Suprapubic skin (tissue), 4 donors: Measurements from ENCODE around the gene REV3L. TPM values are rescaled to one million over a fixed set of nuclear protein-coding genes. Genes with fewer than 3 reads are reported as not detected.
"Not testable (repeated sequence)": the region's sequence is repeated elsewhere in the genome, so short reads cannot be mapped to it uniquely, and the experiment has no call there.

ENCODE experiments used
- DNase-seq, 2 donors: peaks; one replicate each; pipeline ENCODE4 v3.0.0-alpha.2; 2019; ENCODE audit warnings: low spot score in 2 of 2
- H3K27ac ChIP-seq: fragments of 200-600 bp; sonication (generic); one replicate; pipeline ENCODE4 v1.5.1; 2019
- H3K27me3 ChIP-seq: fragments of 200-600 bp; sonication (generic); one replicate; pipeline ENCODE4 v1.5.1; 2019
- H3K36me3 ChIP-seq: fragments of 200-600 bp; sonication (generic); one replicate; pipeline ENCODE4 v1.5.1; 2019
- H3K4me1 ChIP-seq: fragments of 200-600 bp; sonication (generic); one replicate; pipeline ENCODE4 v1.5.1; 2019
- H3K4me3 ChIP-seq: fragments of 200-600 bp; sonication (generic); one replicate; pipeline ENCODE4 v1.5.1; 2019; ENCODE audit warnings: mild to moderate bottlenecking
- H3K9me3 ChIP-seq: fragments of 200-600 bp; sonication (generic); one replicate; pipeline ENCODE4 v1.5.1; 2019
- CTCF ChIP-seq, 2 donors: fragments of 200-600 bp in 1 of 2; fragments of 450-650 bp in 1 of 2; sonication (generic) in 1 of 2; IDR thresholded peaks; one replicate each; pipeline ENCODE4 v1.5.1; 2016 to 2019; ENCODE audit warnings: antibody characterized with exemption in 2 of 2, mild to moderate bottlenecking in 1 of 2, moderate library complexity in 1 of 2
- EP300 ChIP-seq: sonication (generic); formaldehyde crosslinking; IDR thresholded peaks from one replicate; pipeline ENCODE4 v1.6.1; 2017; ENCODE audit warnings: antibody characterized with exemption
- POLR2A ChIP-seq, 2 donors: fragments of 450-650 bp; IDR thresholded peaks; one replicate each; pipeline ENCODE4 v1.6.1; 2017; ENCODE audit warnings: antibody characterized with exemption in 2 of 2, mild to moderate bottlenecking in 2 of 2, moderate library complexity in 2 of 2
- POLR2AphosphoS5 ChIP-seq, 3 donors: sonication (generic); formaldehyde crosslinking; IDR thresholded peaks; one replicate each; pipeline ENCODE4 v1.6.1; 2017; ENCODE audit warnings: antibody characterized with exemption in 3 of 3
- WGBS: methylation state at CpG from one replicate; pipeline ENCODE4 v1.1.5; 2018; 5-methylcytosine and 5-hydroxymethylcytosine counted together
- total RNA-seq, 4 donors: library from RNA; depleted of rRNA; stranded (reverse); fragments of >200 nt; gene quantifications; one replicate each; pipeline ENCODE4 v1.1.0, GENCODE V29; 2016

Gene REV3L
- total RNA-seq, 4 donors from 2014 or later: 15.7 to 47.5 (median 21.5) TPM

GRCh38 chr6:111480988-111481822, 1.8 kb downstream of the REV3L start:
- TF ChIP-seq EP300 (no peak), POLR2A (IDR thresholded peaks at IDR 0.05) (no peak), CTCF (IDR thresholded peaks at IDR 0.05) (no peak), POLR2AphosphoS5 (IDR thresholded peaks at IDR 0.05) (no peak)
- H3K27me3 ChIP-seq: no peaks in the 10 kb centered on the region
- peak overlapping the region; percentile 99 for H3K27ac ChIP-seq
- peaks cover 44% of the 10 kb centered on the region for H3K4me1 ChIP-seq
- H3K4me3 ChIP-seq: peak overlapping the region; percentile 85
- no peak for DNase-seq
- no peaks in the 10 kb centered on the region for H3K36me3 ChIP-seq
- WGBS: 48% methylated on average over 6 of the region's 6 CpGs
- H3K9me3 ChIP-seq: no peaks in the 10 kb centered on the region

GRCh38 chr6:111478749-111479148, 4.3 kb downstream of the REV3L start:
- Histone ChIP-seq H3K36me3 (no peaks in the 10 kb centered on the region), H3K4me1 (peaks cover 42% of the 10 kb centered on the region), H3K27ac (peak overlapping the region; percentile 4), H3K27me3 (no peaks in the 10 kb centered on the region), H3K4me3 (no peak overlapping the region), H3K9me3 (no peaks in the 10 kb centered on the region)
- DNase-seq: no peak
- 50% methylated on average over 1 of the region's 1 CpG for WGBS
- no peak for TF ChIP-seq POLR2AphosphoS5 (IDR thresholded peaks at IDR 0.05)
- TF ChIP-seq POLR2A (IDR thresholded peaks at IDR 0.05): no peak
- TF ChIP-seq EP300: no peak
- peak in 1 of 2 donors; percentile 15 for TF ChIP-seq CTCF (IDR thresholded peaks at IDR 0.05)

GRCh38 chr6:111478064-111478476, 4.9 kb downstream of the REV3L start:
- no peak for DNase-seq
- Histone ChIP-seq H3K9me3 (no peaks in the 10 kb centered on the region), H3K4me1 (peaks cover 42% of the 10 kb centered on the region), H3K27ac (peak overlapping the region; percentile 8), H3K4me3 (peak overlapping the region; percentile 7), H3K27me3 (no peaks in the 10 kb centered on the region), H3K36me3 (no peaks in the 10 kb centered on the region)
- TF ChIP-seq POLR2A (IDR thresholded peaks at IDR 0.05) (no peak), EP300 (no peak), CTCF (IDR thresholded peaks at IDR 0.05) (no peak), POLR2AphosphoS5 (IDR thresholded peaks at IDR 0.05) (no peak)
- WGBS: 30% methylated on average over 3 of the region's 3 CpGs

- Histone ChIP-seq H3K27me3 (no peaks in the 10 kb centered on the region), H3K9me3 (no peaks in the 10 kb centered on the region), H3K4me1 (peaks cover 42% of the 10 kb centered on the region), H3K4me3 (peak overlapping the region; percentile 7), H3K27ac (peak overlapping the region; percentile 8), H3K36me3 (no peaks in the 10 kb centered on the region)
- WGBS: 93% methylated on average over 1 of the region's 1 CpG
- TF ChIP-seq POLR2A (IDR thresholded peaks at IDR 0.05) (no peak), EP300 (no peak), CTCF (IDR thresholded peaks at IDR 0.05) (no peak), POLR2AphosphoS5 (IDR thresholded peaks at IDR 0.05) (no peak)
- DNase-seq: no peak
Measured at GRCh38 chr6:111477481-111477938, 5.5 kb downstream of the REV3L start.

GRCh38 chr6:111476061-111476460, 7.0 kb downstream of the REV3L start:
- H3K4me3 ChIP-seq, H3K36me3 ChIP-seq, H3K9me3 ChIP-seq, H3K27me3 ChIP-seq, DNase-seq, H3K27ac ChIP-seq: not testable (repeated sequence)
- H3K4me1 ChIP-seq: peaks cover 36% of the 10 kb centered on the region
- 93% methylated on average over 3 of the region's 3 CpGs for WGBS
